Left lung (tissue), 10 donors: ENCODE results near the gene SPRR2G. TPM values are rescaled to one million over a fixed set of nuclear protein-coding genes. Genes with fewer than 3 reads are reported as not detected.
"Not testable (repeated sequence)": the region's sequence is repeated elsewhere in the genome, so short reads cannot be mapped to it uniquely, and the experiment has no call there.

Experiments
- ATAC-seq: fragments of 200-7000 bp; cut with Tn5 transposase; one replicate; pipeline ENCODE4 v1.9.1; 2020; ENCODE audit warnings: moderate library complexity
- DNase-seq, 4 donors: peaks; one replicate each; pipeline ENCODE4 v3.0.0-alpha.2; 2013 to 2020
- H3K27ac ChIP-seq, 2 donors: fragments of 200-600 bp; sonication (generic) in 1 of 2; one replicate each; pipeline versions ENCODE4 v1.5.0 to v1.8.0; 2020 to 2021
- H3K27me3 ChIP-seq, 2 donors: fragments of 200-600 bp; sonication (generic) in 1 of 2; one replicate each; pipeline versions ENCODE4 v1.5.0 to v1.8.0; 2020 to 2021
- H3K36me3 ChIP-seq, 2 donors: fragments of 200-600 bp; sonication (generic) in 1 of 2; one replicate each; pipeline versions ENCODE4 v1.5.0 to v1.8.0; 2020 to 2021
- H3K4me1 ChIP-seq, 2 donors: fragments of 200-600 bp; one replicate each; pipeline ENCODE4 v1.8.0; 2021
- H3K4me3 ChIP-seq, 2 donors: fragments of 200-600 bp; sonication (generic) in 1 of 2; one replicate each; pipeline versions ENCODE4 v1.5.0 to v1.8.0; 2020 to 2021; ENCODE audit warnings: mild to moderate bottlenecking in 1 of 2
- H3K9me3 ChIP-seq, 2 donors: fragments of 200-600 bp; sonication (generic) in 1 of 2; one replicate each; pipeline versions ENCODE4 v1.5.0 to v1.8.0; 2020 to 2021
- intact Hi-C, 2 donors: fragments of 100-400 bp; cut with DNase I; formaldehyde crosslinking; loops; one replicate each; pipeline versions ENCODE4 v1.11.2 to v1.14.2; 2022
- polyA plus RNA-seq, 6 donors: library from polyadenylated mRNA; unstranded; fragments of 120-200 nt; gene quantifications; one replicate each; pipeline ENCODE4 v1.2.1, GENCODE V29; 2013; ENCODE audit not compliant: insufficient read length in 6 of 6
- total RNA-seq, 2 donors: library from RNA; stranded (reverse); fragmentation: NEBNext Ultra II Directional; extraction: Animal tissue kit (Norgen Biotek cat#: 25700); gene quantifications; one replicate each; pipeline ENCODE4 v1.2.1, GENCODE V29; 2021
- TF ChIP-seq, protein P1 (sequence below), 2 donors: fragments of 200-600 bp; sonication (generic) in 1 of 2; IDR thresholded peaks; one replicate each; pipeline versions ENCODE4 v1.5.0 to v1.8.0; 2021; ENCODE audit warnings: antibody characterized with exemption in 2 of 2
- donor health status: DM: no; HTN: yes; CAD: no.
- donor health status: DM: no; HTN: no; CAD: no.

The SPRR2G gene
- total and polyA plus RNA-seq, 8 donors: not detected

DNA sequence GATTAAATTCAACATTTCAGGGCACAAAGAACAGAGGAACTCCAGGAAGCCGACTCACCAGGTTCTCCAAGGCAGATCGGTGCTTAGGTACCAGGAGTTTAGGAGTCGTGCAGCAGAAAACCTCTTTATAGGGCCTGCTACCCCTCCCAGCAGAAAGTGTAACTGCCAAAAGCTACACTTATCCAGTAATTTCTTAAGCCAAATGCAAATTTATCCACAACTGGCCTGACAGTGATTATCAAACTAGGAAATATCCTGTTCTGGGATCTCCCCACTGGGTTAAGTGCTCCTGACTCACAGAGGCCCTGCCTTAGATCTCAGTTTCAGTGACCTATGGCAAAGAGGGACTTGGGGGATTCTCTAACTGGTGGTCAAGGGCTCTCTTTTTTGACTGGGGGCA is 37.3 kb downstream of the SPRR2G start, which contains the start of gene SPRR2F:
TSS of gene SPRR2F (minus strand) at position 101 of the 400 bp plus-strand sequence. CDS start 783 bp downstream, outside the sequence.
- no peak within 1 kb of the TSS for H3K27ac ChIP-seq
- H3K4me3 ChIP-seq: no peak within 1 kb of the TSS
- no peaks in the 10 kb centered on the region for H3K27me3 ChIP-seq
- intact Hi-C loops: no loop called here
- no peaks in the 10 kb centered on the region for H3K36me3 ChIP-seq
- TF ChIP-seq, protein P1, sequence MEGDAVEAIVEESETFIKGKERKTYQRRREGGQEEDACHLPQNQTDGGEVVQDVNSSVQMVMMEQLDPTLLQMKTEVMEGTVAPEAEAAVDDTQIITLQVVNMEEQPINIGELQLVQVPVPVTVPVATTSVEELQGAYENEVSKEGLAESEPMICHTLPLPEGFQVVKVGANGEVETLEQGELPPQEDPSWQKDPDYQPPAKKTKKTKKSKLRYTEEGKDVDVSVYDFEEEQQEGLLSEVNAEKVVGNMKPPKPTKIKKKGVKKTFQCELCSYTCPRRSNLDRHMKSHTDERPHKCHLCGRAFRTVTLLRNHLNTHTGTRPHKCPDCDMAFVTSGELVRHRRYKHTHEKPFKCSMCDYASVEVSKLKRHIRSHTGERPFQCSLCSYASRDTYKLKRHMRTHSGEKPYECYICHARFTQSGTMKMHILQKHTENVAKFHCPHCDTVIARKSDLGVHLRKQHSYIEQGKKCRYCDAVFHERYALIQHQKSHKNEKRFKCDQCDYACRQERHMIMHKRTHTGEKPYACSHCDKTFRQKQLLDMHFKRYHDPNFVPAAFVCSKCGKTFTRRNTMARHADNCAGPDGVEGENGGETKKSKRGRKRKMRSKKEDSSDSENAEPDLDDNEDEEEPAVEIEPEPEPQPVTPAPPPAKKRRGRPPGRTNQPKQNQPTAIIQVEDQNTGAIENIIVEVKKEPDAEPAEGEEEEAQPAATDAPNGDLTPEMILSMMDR (IDR thresholded peaks at IDR 0.05): no peak
- DNase-seq (no peak), ATAC-seq (no peak)
- H3K4me1 ChIP-seq: no peaks in the 10 kb centered on the region
- H3K9me3 ChIP-seq: peaks cover 0 to 2% of the 10 kb centered on the region in 2 donors

DNA sequence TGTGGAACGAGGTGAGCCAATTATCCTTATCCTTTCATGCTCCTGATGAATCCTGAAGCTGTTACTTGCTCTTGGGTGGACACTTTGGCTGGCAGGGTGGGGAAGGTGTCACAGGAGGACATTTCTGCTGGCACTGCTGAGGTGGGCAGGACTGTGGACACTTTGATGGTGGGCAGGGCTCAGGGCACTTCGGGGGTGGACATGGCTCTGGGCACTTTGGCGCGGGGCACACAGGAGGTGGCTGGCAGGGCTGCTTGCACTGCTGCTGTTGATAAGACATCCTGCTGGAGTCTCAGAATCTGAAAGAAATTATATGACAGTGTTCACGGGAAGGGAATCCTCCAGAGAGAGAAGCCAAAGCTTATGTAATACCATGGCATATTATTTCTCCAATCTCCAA is 38.2 kb downstream of the SPRR2G start:
- H3K36me3 ChIP-seq, intact Hi-C loops, DNase-seq, H3K4me3 ChIP-seq, H3K9me3 ChIP-seq, ATAC-seq, H3K27me3 ChIP-seq, H3K27ac ChIP-seq, H3K4me1 ChIP-seq: not testable (repeated sequence)

DNA sequence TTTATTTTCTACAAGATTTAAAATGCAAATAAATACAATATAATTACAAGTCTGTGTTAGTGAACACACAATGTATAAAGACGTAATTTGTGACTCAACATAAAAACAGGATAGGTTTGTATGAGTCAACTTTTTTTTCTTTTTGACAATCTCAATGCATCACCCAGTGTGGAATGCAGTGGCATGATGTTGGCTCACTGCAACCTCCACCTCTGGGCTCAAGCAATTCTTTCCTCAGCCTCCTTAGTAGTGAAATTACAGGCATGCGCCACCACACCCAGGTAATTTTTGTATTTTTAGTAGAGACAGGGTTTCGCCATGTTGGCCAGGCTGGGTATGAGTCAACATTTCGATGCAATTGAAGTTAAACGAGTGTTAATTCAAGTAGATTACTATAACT is 50.4 kb downstream of the SPRR2G start:
- Histone ChIP-seq H3K4me3 (no peak overlapping the region), H3K9me3 (no peaks in the 10 kb centered on the region), H3K4me1 (no peaks in the 10 kb centered on the region), H3K27ac (no peak overlapping the region), H3K27me3 (no peaks in the 10 kb centered on the region), H3K36me3 (no peaks in the 10 kb centered on the region)
- TF ChIP-seq, protein P1 (IDR thresholded peaks at IDR 0.05): no peak
- intact Hi-C loops: no loop called here
- DNase-seq (no peak), ATAC-seq (no peak)

Other genes with a start within 250 kb of the SPRR2G start
- under 1 TPM in 1 of 2 donors, not detected in 1; 0.12 TPM for gene IVL, start 242.3 kb downstream of the SPRR2G start, total RNA-seq
- not detected for gene IVL, start 242.3 kb downstream of the SPRR2G start, polyA plus RNA-seq
- gene SPRR5, start 203.7 kb downstream of the SPRR2G start, total RNA-seq: not detected
- gene SPRR5, start 203.7 kb downstream of the SPRR2G start, polyA plus RNA-seq: not detected
- not detected for gene SPRR4, start 180.2 kb downstream of the SPRR2G start, total RNA-seq
- gene SPRR4, start 180.2 kb downstream of the SPRR2G start, polyA plus RNA-seq: not detected
- gene SPRR1A, start 166.8 kb downstream of the SPRR2G start, total RNA-seq: not detected
- not detected for gene SPRR1A, start 166.8 kb downstream of the SPRR2G start, polyA plus RNA-seq
- gene SPRR3, start 149.1 kb downstream of the SPRR2G start, total RNA-seq: not detected
- under 1 TPM in 4 of 6 donors, not detected in 2; 0.24 to 0.55 (median 0.29) TPM for gene SPRR3, start 149.1 kb downstream of the SPRR2G start, polyA plus RNA-seq
- under 1 TPM in 1 of 2 donors, not detected in 1; 0.73 TPM for gene SPRR1B, start 119.7 kb downstream of the SPRR2G start, total RNA-seq
- under 1 TPM in 1 of 6 donors, not detected in 5; 0.24 TPM for gene SPRR1B, start 119.7 kb downstream of the SPRR2G start, polyA plus RNA-seq
- gene SPRR2D, start 109.8 kb downstream of the SPRR2G start, total RNA-seq: not detected
- not detected for gene SPRR2D, start 109.8 kb downstream of the SPRR2G start, polyA plus RNA-seq
- gene SPRR2A, start 93.4 kb downstream of the SPRR2G start, total RNA-seq: not detected
- gene SPRR2A, start 93.4 kb downstream of the SPRR2G start, polyA plus RNA-seq: not detected
- gene SPRR2B, start 79.3 kb downstream of the SPRR2G start, total RNA-seq: not detected
- gene SPRR2B, start 79.3 kb downstream of the SPRR2G start, polyA plus RNA-seq: not detected
- not detected for gene SPRR2E, start 56.4 kb downstream of the SPRR2G start, total RNA-seq
- not detected for gene SPRR2E, start 56.4 kb downstream of the SPRR2G start, polyA plus RNA-seq
- not detected for gene SPRR2F, start 37.4 kb downstream of the SPRR2G start, total RNA-seq
- under 1 TPM in 1 of 6 donors, not detected in 5; 0.63 TPM for gene SPRR2F, start 37.4 kb downstream of the SPRR2G start, polyA plus RNA-seq
- not detected for gene LELP1, start 52.5 kb upstream of the SPRR2G start, total RNA-seq
- gene LELP1, start 52.5 kb upstream of the SPRR2G start, polyA plus RNA-seq: not detected
- gene PRR9, start 66.7 kb upstream of the SPRR2G start, total RNA-seq: not detected
- gene PRR9, start 66.7 kb upstream of the SPRR2G start, polyA plus RNA-seq: not detected
- not detected for gene LORICRIN, start 108.8 kb upstream of the SPRR2G start, total RNA-seq
- gene LORICRIN, start 108.8 kb upstream of the SPRR2G start, polyA plus RNA-seq: not detected
- not detected for gene PGLYRP3, start 162.1 kb upstream of the SPRR2G start, total RNA-seq
- gene PGLYRP3, start 162.1 kb upstream of the SPRR2G start, polyA plus RNA-seq: not detected
- not detected for gene PGLYRP4, start 198.0 kb upstream of the SPRR2G start, total RNA-seq
- gene PGLYRP4, start 198.0 kb upstream of the SPRR2G start, polyA plus RNA-seq: not detected
- 1,000 to 10,000 TPM in 1 of 2 donors, 100 to 1,000 TPM in 1; 193 to 1,552 TPM for gene S100A9, start 207.0 kb upstream of the SPRR2G start, total RNA-seq
- gene S100A9, start 207.0 kb upstream of the SPRR2G start, polyA plus RNA-seq: 10 to 100 TPM; 17.0 to 45.0 (median 28.3) TPM
- gene S100A12, start 224.7 kb upstream of the SPRR2G start, total RNA-seq: 100 to 1,000 TPM in 1 of 2 donors, 10 to 100 TPM in 1; 12.1 to 178 TPM
- 1 to 10 TPM; 1.1 to 6.9 (median 3.2) TPM for gene S100A12, start 224.7 kb upstream of the SPRR2G start, polyA plus RNA-seq
- gene S100A8, start 240.2 kb upstream of the SPRR2G start, total RNA-seq: 1,000 to 10,000 TPM in 1 of 2 donors, 10 to 100 TPM in 1; 97.7 to 1,365 TPM
- gene S100A8, start 240.2 kb upstream of the SPRR2G start, polyA plus RNA-seq: 10 to 100 TPM; 10.2 to 33.2 (median 19.9) TPM